ENCODE results near the gene IL12RB1. TPM values are rescaled to one million over a fixed set of nuclear protein-coding genes. Genes with fewer than 3 reads are reported as not detected.

Gene IL12RB1
- total RNA-seq, 4 donors from 2014 or later, result 0.34 to 0.58 TPM; not detected in 2

DNA sequence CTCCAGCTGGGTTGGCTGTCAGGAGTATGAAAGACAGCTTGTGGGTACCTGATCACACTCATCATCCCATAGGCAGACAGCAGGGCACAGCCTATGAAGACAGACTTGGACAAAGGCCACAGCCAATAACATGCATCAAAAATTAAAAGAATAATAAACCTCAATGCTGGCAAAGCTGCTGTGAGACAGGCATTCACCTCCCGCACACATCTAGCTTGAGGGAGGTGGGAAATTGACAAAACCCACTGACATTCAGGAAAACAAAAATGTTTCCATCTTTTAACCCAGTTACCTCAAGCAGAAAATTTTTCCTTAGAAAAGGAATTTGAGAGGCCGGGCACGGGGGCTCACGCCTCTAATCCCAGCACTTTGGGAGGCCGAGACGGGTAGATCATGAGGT, 14.4 kb downstream of the IL12RB1 start:
- TF ChIP-seq, protein P1, sequence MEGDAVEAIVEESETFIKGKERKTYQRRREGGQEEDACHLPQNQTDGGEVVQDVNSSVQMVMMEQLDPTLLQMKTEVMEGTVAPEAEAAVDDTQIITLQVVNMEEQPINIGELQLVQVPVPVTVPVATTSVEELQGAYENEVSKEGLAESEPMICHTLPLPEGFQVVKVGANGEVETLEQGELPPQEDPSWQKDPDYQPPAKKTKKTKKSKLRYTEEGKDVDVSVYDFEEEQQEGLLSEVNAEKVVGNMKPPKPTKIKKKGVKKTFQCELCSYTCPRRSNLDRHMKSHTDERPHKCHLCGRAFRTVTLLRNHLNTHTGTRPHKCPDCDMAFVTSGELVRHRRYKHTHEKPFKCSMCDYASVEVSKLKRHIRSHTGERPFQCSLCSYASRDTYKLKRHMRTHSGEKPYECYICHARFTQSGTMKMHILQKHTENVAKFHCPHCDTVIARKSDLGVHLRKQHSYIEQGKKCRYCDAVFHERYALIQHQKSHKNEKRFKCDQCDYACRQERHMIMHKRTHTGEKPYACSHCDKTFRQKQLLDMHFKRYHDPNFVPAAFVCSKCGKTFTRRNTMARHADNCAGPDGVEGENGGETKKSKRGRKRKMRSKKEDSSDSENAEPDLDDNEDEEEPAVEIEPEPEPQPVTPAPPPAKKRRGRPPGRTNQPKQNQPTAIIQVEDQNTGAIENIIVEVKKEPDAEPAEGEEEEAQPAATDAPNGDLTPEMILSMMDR (IDR thresholded peaks at IDR 0.05), result no peak
- TF ChIP-seq POLR2A (IDR thresholded peaks at IDR 0.05), result no peak
- 77 to 86% methylated on average over 6 of the region's 6 CpGs for WGBS, 2 donors
- DNase-seq (ENCODE audit: low spot score in 2 of 2), result no peak
- intact Hi-C loops (cut with DNase I; ENCODE audit: low total_unique reads), result no loop called here
- H3K4me3 ChIP-seq (ENCODE audit: low read depth, poor library complexity, severe bottlenecking), result no peak overlapping the region

DNA sequence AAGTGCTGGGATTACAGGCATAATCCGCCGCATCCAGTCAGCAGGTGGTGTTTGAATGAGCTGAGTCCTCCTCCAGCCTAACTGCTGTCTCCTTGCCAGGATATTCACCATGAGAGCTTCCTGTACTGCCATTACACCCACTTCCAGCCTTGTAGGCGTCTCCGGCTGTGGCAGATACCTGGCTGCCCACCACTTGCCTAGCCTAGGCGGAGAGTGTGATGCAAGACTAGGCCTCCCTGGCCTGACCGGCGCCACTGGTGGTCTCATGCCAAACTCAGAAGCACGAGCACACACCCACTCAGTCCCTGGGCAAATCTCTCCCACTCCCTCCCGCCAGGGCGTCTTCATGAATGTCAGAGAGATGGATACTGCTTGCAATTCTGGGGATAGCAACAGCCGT, 16.6 kb downstream of the IL12RB1 start:
- no peak for DNase-seq (ENCODE audit: low spot score in 2 of 2)

DNA sequence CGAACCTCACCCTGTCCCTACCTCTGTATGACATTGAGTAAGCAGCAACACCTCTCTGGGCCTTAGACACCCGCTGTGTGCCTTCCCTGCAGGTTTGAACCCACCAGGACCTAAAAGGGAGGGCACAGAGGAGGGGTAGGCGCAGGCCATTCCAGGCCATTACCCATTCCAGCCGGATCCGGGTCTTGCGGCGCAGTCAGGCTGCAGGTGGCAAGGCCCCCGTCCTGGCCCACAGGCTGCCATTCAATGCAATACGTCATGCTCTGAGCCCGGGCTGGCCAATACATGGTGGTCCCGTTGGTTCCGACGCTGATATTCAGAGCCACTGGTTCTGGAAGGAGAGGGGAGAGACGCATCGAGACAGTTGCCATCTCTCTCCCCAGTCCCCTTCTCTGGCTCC, 17.4 kb downstream of the IL12RB1 start:
- intact Hi-C loops (cut with DNase I; ENCODE audit: low total_unique reads), result loop anchor here (10.0 kb wide), 1 partner anchor 125 kb away; no protein-coding TSS in a partner anchor
- no peak overlapping the region for H3K4me3 ChIP-seq (ENCODE audit: low read depth, poor library complexity, severe bottlenecking)
- TF ChIP-seq POLR2A (IDR thresholded peaks at IDR 0.05), result no peak
- TF ChIP-seq, protein P1 (IDR thresholded peaks at IDR 0.05), result no peak
- DNase-seq (ENCODE audit: low spot score in 2 of 2), result no peak
- WGBS, 2 donors, result 91 to 94% methylated on average over 10 to 14 of the region's 15 CpGs

More for the DNA sequence above, 16.6 kb downstream of the IL12RB1 start:
- no peak overlapping the region for H3K4me3 ChIP-seq (ENCODE audit: low read depth, poor library complexity, severe bottlenecking)
- intact Hi-C loops (cut with DNase I; ENCODE audit: low total_unique reads), result no loop called here
- 49 to 51% methylated on average over 11 of the region's 11 CpGs for WGBS, 2 donors
- TF ChIP-seq, protein P1 (IDR thresholded peaks at IDR 0.05), result no peak
- no peak for TF ChIP-seq POLR2A (IDR thresholded peaks at IDR 0.05)

DNA sequence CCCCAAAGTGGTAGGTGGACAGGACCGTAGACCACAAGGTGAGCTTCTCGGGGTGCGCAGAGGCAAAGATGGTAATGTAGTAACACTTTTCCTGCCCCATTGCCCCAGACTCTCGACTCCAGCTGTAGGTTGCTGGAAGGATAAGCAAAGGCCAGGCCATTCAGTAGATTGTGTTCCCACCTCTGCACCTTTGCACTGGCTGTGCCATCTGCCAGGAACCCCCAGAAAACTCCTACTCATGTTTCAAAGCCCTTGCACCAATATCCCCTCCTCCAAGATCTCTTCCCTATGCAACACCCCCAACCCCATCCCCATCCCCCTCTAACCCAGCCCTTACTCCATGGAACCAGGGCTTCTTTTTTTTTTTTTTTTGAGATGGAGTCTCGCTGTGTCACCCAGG, 18.3 kb downstream of the IL12RB1 start:
- 93% methylated on average over 5 of the region's 5 CpGs for WGBS, 2 donors
- intact Hi-C loops (cut with DNase I; ENCODE audit: low total_unique reads), result loop anchor here (10.0 kb wide), 1 partner anchor 124 kb away; no protein-coding TSS in a partner anchor
- DNase-seq (ENCODE audit: low spot score in 2 of 2), result no peak
- TF ChIP-seq, protein P1 (IDR thresholded peaks at IDR 0.05), result no peak
- H3K4me3 ChIP-seq (ENCODE audit: low read depth, poor library complexity, severe bottlenecking), result no peak overlapping the region

DNA sequence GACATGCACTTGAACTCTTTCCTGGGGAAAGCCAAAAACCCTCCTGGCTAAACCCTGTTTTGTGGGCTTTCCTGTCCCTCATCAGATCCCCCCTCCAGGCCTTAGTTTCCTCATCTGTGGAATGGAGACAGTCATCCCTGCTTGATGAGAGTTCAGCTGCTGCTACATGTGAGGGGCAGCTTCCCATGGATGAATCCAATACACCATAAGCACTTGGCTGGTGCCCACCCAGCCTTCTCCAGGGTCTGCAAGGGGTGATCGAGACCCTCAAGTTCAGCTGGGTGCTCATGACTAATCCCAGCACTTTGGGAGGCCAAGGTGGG, 21.6 kb downstream of the IL12RB1 start:
- 88 to 93% methylated on average over 1 of the region's 1 CpG for WGBS, 2 donors
- intact Hi-C loops (cut with DNase I; ENCODE audit: low total_unique reads), result loop anchor here (10.0 kb wide), 1 partner anchor 120 kb away; no protein-coding TSS in a partner anchor
- no peak for DNase-seq (ENCODE audit: low spot score in 2 of 2)
- no peak overlapping the region for H3K4me3 ChIP-seq (ENCODE audit: low read depth, poor library complexity, severe bottlenecking)
- no peak for TF ChIP-seq POLR2A (IDR thresholded peaks at IDR 0.05)
- TF ChIP-seq, protein P1 (IDR thresholded peaks at IDR 0.05), result no peak

DNA sequence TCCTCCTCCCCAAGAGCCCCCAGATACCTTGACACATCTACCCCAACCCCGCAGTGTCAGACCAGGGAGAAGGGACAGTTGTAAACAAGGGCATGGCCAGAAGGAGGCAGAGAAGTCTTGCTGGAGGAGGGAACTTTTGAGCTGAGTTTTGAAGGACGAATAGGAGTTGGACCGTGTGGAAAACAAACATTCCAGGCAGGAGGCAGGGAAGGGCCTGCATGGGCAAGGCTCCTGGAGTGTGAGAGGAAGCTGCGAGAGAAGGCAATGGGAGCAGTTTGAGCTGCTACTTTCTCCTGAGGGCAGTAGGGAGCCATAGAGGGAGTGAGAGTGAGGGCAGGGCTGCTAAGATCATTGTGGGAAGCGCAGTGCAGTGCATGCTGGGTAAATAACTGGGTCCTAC, 23.3 kb downstream of the IL12RB1 start:
- DNase-seq (ENCODE audit: low spot score in 2 of 2), result no peak
- WGBS, 2 donors, result 70 to 75% methylated on average over 5 of the region's 5 CpGs
- H3K4me3 ChIP-seq (ENCODE audit: low read depth, poor library complexity, severe bottlenecking), result no peak overlapping the region
- intact Hi-C loops (cut with DNase I; ENCODE audit: low total_unique reads), result loop anchor here (10.0 kb wide), 1 partner anchor 119 kb away; no protein-coding TSS in a partner anchor
- TF ChIP-seq, protein P1 (IDR thresholded peaks at IDR 0.05), result no peak

Measured in lower leg skin (tissue), 4 donors.